ENCODE measurements around the gene IL18RAP.
A peak's percentile ranks its signal among the peaks of the same experiment; 100 is the strongest.

The IL18RAP gene

GRCh38 chr2:102460467-102460866 lies 37.5 kb downstream of the IL18RAP start:
- DNase-seq (ENCODE audit: low read depth) = no peak
- in situ Hi-C loops (cut with HindIII; ENCODE audit: low sequenced_read_pairs) = no loop called here

GRCh38 chr2:102461188-102461587 lies 38.2 kb downstream of the IL18RAP start:
- H3K4me3 ChIP-seq (ENCODE audit: low read depth, low read length) = no peak overlapping the region
- TF ChIP-seq CTCF (IDR thresholded peaks at IDR 0.05; ENCODE audit: low read depth, low read length, missing control alignments) = no peak
- in situ Hi-C loops (cut with HindIII; ENCODE audit: low sequenced_read_pairs) = no loop called here
- no peak for DNase-seq (ENCODE audit: low read depth)

More at GRCh38 chr2:102460467-102460866, 37.5 kb downstream of the IL18RAP start:
- no peak overlapping the region for H3K4me3 ChIP-seq (ENCODE audit: low read depth, low read length)
- TF ChIP-seq CTCF (IDR thresholded peaks at IDR 0.05; ENCODE audit: low read depth, low read length, missing control alignments) = no peak

- in situ Hi-C loops (cut with HindIII; ENCODE audit: low sequenced_read_pairs) = no loop called here
- no peak for TF ChIP-seq CTCF (IDR thresholded peaks at IDR 0.05; ENCODE audit: low read depth, low read length, missing control alignments)
- no peak overlapping the region for H3K4me3 ChIP-seq (ENCODE audit: low read depth, low read length)
- DNase-seq (ENCODE audit: low read depth) = no peak
Measured at GRCh38 chr2:102463160-102463559, 40.2 kb downstream of the IL18RAP start.

GRCh38 chr2:102470168-102470567 lies 47.2 kb downstream of the IL18RAP start:
- TF ChIP-seq CTCF (IDR thresholded peaks at IDR 0.05; ENCODE audit: low read depth, low read length, missing control alignments) = no peak
- no peak for DNase-seq (ENCODE audit: low read depth)
- in situ Hi-C loops (cut with HindIII; ENCODE audit: low sequenced_read_pairs) = no loop called here
- H3K4me3 ChIP-seq (ENCODE audit: low read depth, low read length) = no peak overlapping the region

GRCh38 chr2:102473020-102473419 lies 50.1 kb downstream of the IL18RAP start, which contains the start of gene SLC9A4:
Gene SLC9A4, plus strand, starts transcription at chr2:102473226. Its CDS starts 534 bp downstream, at chr2:102473760.
- in situ Hi-C loops (cut with HindIII; ENCODE audit: low sequenced_read_pairs) = no loop called here
- peak; percentile 20 for DNase-seq (ENCODE audit: low read depth)
- TF ChIP-seq CTCF (IDR thresholded peaks at IDR 0.05; ENCODE audit: low read depth, low read length, missing control alignments) = peak; percentile 91
- no peak within 1 kb of the TSS for H3K4me3 ChIP-seq (ENCODE audit: low read depth, low read length)

GRCh38 chr2:102473631-102474030 lies 50.7 kb downstream of the IL18RAP start:
- no peak for TF ChIP-seq CTCF (IDR thresholded peaks at IDR 0.05; ENCODE audit: low read depth, low read length, missing control alignments)
- DNase-seq (ENCODE audit: low read depth) = no peak
- in situ Hi-C loops (cut with HindIII; ENCODE audit: low sequenced_read_pairs) = no loop called here
- H3K4me3 ChIP-seq (ENCODE audit: low read depth, low read length) = no peak overlapping the region

- no peak for TF ChIP-seq CTCF (IDR thresholded peaks at IDR 0.05; ENCODE audit: low read depth, low read length, missing control alignments)
- no peak for DNase-seq (ENCODE audit: low read depth)
- in situ Hi-C loops (cut with HindIII; ENCODE audit: low sequenced_read_pairs) = loop anchor here (25.0 kb wide), 1 partner anchor 113 kb away; no protein-coding TSS in a partner anchor
- H3K4me3 ChIP-seq (ENCODE audit: low read depth, low read length) = no peak overlapping the region
Measured at GRCh38 chr2:102474785-102475184, 51.8 kb downstream of the IL18RAP start.

Data from astrocyte of the cerebellum (primary cell).